Lung microvascular endothelial cell (primary cell): ENCODE measurements around the gene FOXE3. TPM values are rescaled to one million over a fixed set of nuclear protein-coding genes. Genes with fewer than 3 reads are reported as not detected.
A peak's percentile ranks its signal among the peaks of the same experiment; 100 is the strongest.

Experiments
- DNase-seq, 2 donors: peaks; one replicate each; pipeline versions ENCODE4 v3.0.0 to v3.0.0-alpha.2; 2010; ENCODE audit warnings: low read depth in 2 of 2
- total RNA-seq: library from RNA; depleted of rRNA; stranded (reverse); fragments of >200 nt; gene quantifications from 2 replicates; pipeline ENCODE4 v1.2.1, GENCODE V29; 2014

Gene FOXE3
- total RNA-seq, 1 donor from 2014 or later: not detected

DNA sequence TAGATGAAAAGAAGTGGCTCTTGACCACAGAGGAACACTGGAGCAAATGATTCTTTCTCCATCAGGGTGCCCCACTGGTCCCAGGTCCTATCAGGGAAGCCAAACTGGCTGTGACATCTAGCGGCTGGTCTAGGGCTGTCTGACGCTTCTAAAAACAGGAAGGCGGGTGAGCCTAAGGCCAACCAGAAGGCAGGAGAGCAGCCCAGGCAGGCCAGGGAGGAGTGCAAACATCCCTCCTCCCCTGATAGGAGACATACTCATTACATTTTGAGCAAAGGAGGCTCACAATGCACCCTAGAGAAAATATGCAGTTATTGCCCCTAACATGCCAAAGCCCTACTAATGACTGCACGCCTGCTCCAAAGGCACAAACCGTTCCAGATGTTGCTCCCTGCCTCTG, 10.4 kb upstream of the FOXE3 start:
- DNase-seq: no peak

DNA sequence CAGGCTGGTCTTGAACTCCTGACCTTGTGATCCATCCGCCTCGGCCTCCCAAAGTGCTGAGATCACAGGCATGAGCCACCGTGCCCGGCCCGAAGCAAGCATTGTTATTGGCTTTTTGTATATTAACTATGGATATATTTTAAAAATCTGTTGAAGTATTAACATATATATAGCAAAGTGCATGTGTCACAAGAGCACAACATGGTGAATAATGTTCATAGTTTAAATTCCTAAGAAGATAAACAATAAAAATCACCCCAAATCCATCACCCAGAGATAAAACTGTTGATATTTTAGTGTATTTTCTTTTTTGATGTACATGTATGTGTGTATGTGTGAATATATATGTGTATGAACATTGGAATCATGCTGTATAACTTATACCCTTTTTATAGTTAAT, 9.1 kb upstream of the FOXE3 start:
- DNase-seq: no peak

DNA sequence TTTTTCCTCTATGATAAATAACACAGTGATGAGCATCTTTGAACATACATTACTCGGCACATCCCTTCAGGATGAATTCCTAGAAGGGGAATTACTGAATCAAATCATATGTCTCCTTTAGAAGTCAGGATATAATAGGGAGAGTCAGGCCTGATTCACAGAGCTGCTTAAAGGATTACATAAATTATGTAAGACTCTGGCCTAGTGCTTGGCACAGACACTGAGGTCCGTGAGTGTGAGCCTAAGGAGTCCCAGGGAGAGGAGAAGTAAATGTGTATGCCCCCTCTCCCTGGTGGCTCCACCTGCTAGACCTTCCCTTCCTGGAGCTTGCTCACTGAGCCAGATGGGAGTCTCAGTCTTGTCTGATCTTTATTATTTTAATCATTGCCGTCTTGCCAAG, 8.6 kb upstream of the FOXE3 start:
- no peak for DNase-seq

DNA sequence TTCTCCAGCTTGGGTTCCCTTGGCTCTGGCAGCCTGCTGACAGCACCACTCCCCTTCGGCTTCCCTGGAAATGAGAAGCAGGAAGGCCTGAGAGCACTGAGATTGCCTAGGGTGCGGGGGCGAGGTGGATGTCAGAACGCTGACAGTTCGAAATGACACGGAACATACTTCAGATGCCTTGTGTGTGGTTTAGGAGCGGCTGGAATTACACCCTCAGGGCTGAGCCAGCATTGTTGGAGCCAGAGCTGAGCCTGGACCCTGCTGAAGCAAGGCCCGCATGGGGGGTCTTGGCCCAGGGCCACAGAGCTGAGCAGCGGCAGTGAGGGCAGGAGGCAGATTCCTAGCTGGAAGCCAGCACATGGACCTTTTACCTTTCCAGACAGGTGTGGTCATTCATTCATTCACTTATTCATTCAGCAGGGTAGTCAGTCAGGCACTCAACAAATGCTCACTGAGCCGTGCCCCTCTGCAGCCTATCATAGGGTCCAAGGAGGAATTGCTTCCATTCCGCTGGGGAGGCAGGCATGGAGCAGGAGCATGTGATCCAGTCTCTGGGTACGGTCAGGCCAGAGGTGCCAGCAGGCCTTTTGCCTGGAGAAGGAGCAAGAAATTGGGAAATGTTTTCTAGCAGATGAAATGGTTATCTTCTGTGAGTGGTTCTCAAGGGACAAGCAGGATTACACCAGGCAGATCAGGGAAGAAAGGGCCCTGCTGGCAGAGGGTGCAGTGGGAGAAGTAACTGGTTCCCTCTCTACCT, 6.6 kb upstream of the FOXE3 start:
- no peak for DNase-seq

DNA sequence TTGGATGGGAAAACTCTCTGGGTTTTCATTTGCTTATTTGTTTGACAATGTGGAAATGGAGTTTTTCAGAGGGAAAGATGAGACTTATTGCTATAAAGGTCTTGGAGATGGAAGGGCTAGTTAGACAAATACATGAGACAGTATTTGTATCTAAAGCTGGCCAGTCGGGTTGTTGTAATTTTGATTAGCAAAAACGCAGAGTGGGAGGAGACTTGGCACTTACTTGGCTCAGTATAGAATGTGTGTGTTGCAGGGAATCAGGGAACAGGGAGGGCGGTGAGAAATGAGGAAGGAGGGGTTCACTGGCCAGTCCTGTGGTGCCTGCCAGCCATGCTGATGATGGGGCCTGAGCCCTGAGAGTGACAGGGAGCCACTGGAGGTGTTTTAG, 6.0 kb upstream of the FOXE3 start:
- no peak for DNase-seq

DNA sequence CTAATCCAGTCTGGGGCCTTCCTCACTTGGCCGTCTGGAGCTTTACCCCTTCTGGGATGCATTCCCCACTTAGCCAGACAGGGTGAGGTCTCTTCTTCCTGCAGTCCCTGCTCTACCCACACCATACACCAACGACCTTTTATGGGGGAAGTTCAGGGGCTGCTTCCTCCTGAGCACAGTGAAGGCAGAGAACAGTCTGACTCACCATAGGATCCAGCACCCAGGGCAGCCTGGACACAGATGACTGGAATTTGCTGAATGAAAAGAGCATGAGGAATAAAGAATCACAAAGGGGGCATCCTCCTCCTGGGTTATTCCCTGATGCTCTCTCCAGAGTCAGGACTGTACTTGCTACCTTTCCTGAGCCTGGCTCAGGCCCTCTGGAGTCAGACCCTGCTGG, 4.6 kb upstream of the FOXE3 start:
- DNase-seq: no peak

DNA sequence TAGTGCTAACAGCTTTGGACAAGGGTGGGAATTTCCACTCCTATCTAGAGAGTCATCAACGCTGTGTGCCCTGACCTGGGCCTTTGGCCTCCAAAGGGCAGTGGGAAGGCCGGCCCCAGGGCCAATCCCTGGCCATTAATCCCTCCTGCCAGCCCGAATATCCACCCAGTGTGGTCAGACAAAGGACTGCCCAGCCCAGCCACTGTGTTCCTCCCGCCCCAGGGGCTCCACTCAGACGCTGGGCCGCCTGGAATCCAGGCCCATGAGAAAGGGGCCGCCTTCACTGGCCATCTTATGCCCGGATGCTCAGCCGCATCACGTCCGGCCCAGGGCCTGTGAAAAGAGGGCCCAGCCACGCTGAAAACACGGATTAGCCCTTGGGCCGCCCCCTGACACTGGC, 3.6 kb upstream of the FOXE3 start:
- DNase-seq: no peak

DNA sequence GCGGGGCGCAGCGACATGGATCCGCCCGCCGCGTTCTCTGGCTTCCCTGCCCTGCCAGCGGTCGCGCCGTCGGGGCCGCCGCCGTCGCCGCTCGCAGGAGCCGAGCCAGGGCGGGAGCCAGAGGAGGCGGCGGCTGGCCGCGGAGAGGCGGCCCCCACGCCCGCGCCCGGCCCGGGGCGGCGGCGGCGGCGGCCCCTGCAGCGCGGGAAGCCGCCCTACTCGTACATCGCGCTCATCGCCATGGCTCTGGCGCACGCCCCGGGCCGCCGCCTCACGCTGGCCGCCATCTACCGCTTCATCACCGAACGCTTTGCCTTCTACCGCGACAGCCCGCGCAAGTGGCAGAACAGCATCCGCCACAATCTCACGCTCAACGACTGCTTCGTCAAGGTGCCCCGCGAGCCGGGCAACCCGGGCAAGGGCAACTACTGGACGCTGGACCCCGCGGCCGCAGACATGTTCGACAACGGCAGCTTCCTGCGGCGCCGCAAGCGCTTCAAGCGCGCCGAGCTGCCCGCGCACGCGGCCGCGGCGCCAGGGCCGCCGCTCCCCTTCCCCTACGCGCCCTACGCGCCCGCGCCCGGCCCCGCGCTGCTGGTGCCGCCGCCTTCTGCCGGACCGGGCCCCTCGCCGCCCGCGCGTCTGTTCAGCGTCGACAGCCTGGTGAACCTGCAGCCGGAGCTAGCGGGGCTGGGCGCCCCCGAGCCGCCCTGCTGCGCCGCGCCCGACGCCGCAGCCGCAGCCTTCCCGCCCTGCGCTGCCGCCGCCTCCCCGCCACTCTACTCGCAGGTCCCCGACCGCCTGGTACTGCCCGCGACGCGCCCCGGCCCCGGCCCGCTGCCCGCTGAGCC, 459 bp downstream of the FOXE3 start:
- peak; percentile 11 to 25 for DNase-seq

DNA sequence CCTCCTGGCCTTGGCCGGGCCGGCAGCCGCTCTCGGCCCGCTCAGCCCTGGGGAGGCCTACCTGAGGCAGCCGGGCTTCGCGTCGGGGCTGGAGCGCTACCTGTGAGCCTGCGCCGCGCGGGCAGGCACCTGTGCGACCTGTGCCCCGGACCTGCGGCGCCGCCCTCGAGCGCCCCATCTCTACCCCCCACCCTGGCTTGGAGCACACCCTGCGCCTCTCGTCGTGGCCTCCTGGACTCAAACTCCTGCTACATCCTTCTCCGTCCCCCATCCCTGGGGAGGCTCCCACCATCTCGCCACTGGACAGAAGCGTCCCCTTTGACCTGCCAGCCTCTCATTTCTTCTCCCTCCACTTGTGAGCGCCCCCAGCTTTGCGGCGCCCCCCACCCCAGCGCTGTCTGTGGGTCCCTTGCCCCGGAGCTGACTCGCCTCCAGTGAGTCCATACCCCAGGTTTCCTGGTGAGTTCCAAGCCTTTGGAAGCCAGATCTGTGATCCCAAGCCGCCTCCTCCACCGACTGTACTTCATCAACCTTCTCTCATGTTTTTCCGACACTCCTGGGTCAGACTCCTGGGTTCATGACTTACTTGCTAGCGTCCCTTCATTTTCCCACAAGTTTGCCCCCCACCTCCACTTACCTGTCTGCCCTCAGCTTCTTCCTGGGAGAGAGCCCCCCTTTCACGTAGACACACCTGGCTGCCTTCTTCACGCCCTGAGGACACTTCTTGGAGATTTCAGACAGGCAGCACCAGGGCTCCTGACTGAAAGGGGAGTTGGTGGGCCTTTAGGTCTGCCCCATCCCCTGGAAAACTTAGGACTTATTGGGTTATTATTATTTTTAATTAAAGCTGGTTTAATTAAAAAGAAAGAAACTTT, 1.3 kb downstream of the FOXE3 start:
- no peak for DNase-seq

DNA sequence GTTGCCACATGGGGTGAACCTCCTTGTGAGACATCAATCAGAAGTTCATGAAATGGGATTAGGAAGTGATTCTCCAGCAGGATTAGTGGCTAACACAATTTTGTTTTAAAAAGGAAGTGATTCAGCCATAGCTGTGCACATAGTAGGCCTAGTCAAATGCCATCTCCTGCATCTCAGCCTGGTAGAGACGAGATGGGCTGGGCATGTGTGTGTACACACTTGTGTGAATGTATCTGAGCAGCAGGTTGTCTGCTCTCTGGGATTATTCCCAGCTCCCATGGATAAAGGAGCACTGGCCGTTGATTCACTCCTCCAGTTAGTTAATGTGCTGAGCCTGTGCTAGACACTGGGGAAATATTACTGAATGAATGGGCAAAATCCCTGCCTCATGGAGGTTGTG, 2.0 kb downstream of the FOXE3 start:
- DNase-seq: no peak

DNA sequence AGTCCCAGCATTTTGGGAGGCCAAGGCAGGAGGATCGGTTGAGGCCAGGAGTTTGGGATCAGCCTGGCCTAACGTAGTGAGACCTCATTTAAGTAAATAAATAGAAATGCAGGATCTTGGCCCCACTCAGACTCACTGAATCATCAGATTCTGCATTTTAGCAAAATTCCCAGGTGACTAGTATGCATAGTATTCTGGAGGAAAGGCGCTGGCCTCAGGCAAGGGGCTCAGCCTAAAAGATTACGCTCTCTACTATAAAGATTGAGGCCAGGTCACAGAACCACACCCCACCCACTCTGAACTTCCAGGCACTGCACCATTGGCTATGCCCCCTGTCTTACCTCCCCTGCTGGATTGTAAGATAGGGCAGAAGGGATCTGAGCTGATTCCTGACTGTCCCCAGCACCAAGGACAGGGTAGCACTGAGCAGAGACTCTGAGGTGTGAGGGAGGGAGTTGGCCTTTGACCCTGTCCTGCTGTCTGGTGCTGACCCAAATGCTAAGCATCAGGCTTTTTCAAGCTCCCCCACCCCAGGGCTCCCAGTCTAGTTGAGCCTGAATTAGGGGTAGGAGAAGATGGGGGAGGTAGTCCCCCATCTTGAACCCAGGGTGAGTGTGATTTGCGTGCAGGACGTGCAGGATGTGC, 2.7 kb downstream of the FOXE3 start:
- no peak for DNase-seq

DNA sequence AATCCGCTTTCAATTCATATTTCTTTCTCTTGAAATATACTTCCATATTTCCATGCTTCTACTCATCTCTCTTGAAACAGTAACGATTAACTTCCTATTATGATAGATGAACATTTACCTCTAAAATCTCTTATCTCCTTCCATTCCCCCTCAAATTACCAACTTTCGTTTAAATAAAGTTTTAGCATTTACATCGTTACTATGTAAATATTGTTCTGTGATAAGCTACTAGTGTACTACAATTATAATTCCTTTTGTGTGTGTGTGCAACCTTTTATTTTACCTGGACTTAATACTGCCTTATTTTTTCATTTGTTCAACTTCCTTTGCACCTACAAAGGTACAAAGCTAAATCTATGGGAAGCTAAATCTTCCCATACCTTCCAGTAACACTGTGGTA, 4.5 kb downstream of the FOXE3 start:
- no peak for DNase-seq

DNA sequence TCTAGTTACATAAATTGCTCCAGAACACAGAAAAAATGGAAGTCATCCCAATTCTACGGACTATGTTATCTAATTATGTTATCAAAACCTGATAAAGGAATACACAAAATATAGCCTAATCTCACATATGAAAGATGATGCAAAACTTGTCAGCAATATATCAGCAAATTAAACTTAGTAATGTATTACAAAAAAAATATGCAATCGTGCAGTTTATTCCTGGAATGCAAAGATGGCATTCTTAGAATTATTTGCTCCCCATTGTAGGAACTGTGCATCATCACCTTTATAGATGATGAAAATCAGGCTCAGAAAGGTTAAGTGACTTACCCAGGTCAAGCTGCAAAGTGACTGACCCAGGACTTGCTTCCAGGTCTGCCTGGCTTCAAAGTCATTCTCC, 7.8 kb downstream of the FOXE3 start:
- no peak for DNase-seq

DNA sequence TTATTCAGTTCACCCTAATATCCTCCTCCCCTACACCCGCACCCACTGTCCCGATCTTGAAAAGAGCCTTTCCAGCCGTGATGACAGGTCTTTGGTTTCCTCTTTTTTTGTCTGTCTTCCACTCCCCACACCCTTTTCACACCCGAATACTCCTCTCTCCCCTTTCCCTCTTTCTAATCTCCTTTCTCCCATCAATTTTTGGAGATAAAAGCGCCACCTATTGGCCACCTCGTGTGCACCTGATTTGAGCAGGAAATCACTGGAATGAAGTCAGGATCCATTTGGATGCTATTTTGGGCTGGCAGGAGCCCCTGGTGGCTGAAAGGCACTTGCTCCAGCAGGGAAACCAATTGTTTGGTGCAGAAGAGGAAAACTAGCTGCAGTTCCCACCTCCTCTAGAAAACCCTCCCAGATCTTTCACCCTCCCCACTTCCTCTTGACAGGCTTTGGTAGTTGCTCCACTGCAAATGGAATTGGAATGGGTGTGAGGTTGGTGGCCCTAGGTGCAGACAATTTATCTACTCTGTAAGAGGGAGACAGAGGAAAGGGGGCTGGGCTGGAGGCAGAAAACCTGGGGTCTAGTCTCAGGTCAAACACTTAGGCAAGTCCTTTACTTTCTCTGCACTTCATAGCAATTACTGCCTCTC, 8.4 kb downstream of the FOXE3 start:
- DNase-seq: peak; percentile 45 to 66

DNA sequence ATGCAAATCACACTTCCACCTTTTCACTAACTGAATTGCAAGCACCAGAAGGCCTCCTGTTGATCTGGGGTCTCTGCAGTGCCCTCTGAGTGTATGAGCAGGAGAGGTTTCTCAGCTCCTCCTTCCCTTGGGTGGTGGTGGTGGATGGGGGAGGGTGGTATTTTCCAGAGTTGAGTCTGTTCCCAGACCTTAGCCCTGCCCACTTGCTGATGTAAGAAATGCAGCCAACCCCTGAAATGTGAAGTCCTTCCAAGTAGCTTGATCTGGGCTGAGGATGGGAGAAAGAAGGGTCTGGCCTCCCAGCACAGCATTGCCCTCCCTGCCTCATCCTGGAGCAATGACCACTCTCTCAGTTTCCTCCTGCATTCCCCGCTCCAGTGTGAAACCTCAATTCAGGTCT, 15.4 kb downstream of the FOXE3 start:
- peak in 1 of 2 donors; percentile 22 for DNase-seq

DNA sequence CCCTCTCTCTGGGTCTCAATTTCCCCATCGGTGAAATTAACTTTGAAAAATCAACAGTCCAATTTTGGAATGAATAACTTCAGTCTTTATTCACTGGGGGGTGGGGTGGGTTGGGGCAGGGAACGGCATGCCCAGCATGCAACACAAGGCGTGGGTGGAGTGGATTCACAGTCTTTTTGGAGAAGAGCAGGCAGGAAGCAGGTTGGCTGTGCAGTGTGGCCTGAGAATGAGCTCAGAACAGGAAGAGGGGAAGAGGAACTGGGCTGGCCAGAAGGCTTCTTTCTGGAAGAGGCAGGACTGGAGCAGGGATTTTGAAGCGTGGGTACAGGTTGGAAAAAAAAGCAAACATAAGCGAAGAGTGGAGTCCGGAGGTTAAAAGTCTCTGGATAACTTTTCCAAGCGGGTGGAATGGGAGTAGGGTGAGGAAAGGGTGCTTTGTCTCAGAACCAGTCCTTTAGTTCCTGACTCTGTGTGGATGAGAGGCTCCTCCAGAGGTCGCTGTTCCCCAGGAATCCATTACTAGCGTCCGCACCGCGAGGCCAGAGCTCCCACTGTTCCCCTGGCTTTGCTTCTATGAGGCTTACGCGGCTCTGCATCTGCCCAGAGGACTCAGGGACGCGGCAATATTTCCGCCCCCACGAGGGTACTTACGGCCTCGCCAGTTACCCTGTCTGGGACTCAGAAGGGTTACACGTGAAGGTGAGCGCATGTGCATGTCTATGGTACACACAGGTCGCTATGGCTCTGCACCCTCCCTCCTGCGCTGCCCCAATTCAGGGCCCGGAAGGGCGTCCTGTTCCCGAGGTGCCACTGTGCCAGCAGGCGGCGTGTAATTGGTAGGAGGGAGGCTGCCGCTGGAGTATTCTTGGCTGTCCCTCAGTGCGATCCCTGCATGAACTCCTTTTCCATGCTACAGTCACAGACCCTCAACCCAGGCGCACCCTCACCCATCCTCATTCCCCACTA, 16.3 kb downstream of the FOXE3 start:
- peak; percentile 82 to 85 for DNase-seq

DNA sequence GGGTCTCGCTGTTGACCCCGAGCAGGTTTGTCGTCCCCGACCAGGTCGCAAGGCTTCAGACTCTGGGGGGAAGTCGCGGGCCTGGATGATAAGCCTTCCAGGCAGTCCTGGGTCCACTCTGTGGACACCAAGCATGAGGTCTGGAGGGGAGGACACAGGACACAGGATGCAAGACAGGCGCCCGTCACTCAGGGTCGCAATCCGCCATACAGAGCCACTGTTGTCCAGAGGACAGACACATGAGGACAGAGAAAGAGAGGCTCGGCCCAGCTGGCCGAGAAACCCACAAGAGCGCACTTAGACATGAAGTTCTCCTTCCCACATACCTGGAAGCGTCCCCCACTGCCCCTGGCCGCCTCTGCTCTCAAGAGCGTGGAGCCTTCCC, 16.9 kb downstream of the FOXE3 start:
- DNase-seq: no peak

DNA sequence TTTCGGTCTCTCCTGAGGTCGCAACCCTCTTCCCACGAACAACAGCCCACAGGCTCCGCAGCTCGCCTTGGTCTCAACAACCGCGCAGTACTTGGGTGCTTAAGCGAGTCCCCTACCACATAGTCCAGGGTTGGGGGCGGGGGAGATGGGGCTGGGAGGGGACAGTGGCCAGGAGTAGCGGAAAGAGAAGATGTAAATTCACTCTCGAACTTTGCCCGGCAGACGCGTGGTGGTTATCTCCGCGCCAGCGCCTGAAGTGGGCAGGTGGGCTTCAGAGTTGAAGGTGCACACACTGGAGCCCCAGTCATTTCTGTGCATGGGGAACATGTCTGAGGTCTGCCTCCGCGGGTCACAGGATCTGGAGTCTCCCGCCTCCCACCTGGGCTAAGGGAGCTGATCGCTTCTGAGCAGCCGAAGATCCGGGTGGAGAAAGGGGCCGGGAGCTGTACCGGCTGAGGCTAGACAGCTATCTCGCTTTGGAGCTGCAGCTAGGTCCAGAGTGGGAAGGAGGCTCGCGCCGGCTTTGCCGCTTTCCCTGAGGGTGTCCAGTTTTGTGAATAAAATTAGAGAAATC, 17.5 kb downstream of the FOXE3 start:
- DNase-seq: no peak

DNA sequence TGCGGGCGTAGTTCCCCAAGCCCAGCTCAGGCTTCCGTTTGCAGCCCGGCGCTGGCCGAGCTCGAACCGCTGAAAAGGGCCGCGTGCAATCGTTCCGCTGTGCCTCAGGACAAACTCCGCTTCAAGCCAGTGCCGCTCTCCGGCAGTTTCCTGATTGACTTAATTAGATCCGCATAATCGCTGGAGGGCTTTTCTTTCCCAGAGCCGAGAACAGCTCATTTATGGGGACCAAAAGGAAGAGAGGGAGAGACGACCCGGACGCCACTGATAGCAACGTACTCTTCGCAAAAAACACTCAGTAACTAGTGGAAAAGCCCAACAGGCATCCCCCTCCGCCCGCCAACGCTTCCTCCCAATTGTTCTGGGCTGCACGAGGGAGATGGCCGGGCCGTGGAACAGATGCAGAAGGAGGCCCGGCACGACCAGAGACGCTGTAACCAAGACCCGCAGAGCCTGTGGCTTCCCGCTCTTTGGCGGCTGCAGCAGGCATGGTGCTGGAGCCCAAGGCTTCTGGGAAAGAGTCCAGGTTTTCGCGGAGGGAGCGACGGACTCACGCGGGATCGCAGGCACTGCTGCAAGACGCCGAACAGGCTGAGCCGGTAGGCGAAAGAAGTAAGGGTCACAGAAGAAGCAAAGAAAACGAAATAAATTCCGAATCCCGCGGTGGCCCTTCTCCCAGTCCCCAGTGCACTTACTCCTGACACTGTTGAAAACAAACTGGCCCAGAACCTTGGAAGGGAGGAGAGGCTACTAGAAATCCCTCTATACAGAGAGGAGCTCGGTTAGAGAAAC, 18.2 kb downstream of the FOXE3 start:
- peak; percentile 46 to 55 for DNase-seq
